Gastrocnemius medialis (tissue), 4 donors: ENCODE measurements around the gene GCLM.

Experiments used
- POLR2A ChIP-seq, 2 donors: fragments of 450-650 bp; IDR thresholded peaks; one replicate each; pipeline ENCODE4 v1.6.1; 2017; ENCODE audit warnings: antibody characterized with exemption in 2 of 2, mild to moderate bottlenecking in 2 of 2, moderate library complexity in 2 of 2
- TF ChIP-seq, protein P1 (sequence below), 5 experiments: fragments of 450-650 bp in 3 of 5; fragments of 200-600 bp in 2 of 5; sonication (generic) in 2 of 5; IDR thresholded peaks in 4 of 5; conservative IDR thresholded peaks in 1 of 5; 1 replicate in 4 of 5; 2 replicates in 1 of 5; pipeline ENCODE4 v1.5.1; 2016 to 2019; ENCODE audit warnings: antibody characterized with exemption in 5 of 5, mild to moderate bottlenecking in 3 of 5, moderate library complexity in 3 of 5

GRCh38 chr1:93874025-93874651 lies 35.1 kb downstream of the GCLM start:
- TF ChIP-seq, protein P1, sequence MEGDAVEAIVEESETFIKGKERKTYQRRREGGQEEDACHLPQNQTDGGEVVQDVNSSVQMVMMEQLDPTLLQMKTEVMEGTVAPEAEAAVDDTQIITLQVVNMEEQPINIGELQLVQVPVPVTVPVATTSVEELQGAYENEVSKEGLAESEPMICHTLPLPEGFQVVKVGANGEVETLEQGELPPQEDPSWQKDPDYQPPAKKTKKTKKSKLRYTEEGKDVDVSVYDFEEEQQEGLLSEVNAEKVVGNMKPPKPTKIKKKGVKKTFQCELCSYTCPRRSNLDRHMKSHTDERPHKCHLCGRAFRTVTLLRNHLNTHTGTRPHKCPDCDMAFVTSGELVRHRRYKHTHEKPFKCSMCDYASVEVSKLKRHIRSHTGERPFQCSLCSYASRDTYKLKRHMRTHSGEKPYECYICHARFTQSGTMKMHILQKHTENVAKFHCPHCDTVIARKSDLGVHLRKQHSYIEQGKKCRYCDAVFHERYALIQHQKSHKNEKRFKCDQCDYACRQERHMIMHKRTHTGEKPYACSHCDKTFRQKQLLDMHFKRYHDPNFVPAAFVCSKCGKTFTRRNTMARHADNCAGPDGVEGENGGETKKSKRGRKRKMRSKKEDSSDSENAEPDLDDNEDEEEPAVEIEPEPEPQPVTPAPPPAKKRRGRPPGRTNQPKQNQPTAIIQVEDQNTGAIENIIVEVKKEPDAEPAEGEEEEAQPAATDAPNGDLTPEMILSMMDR (IDR thresholded peaks at IDR 0.05 in 4 of 5, conservative IDR thresholded peaks at IDR 0.05 in 1 of 5), result peak in 4 of 5 experiments; percentile 30 to 41 (median 36)
- TF ChIP-seq POLR2A (IDR thresholded peaks at IDR 0.05), result no peak
